Measurements from ENCODE around the gene SBK2.

Gene SBK2

GRCh38 chr19:55484593-55485438, 52.1 kb downstream of the SBK2 start, which contains the start of gene NAT14:
TSS of gene NAT14 (plus strand) at chr19:55485188. CDS start at chr19:55485709, 521 bp downstream.
- peak; percentile 26 to 51 (median 34) for DNase-seq

GRCh38 chr19:55483706-55484592, 53.0 kb downstream of the SBK2 start:
- no peak for DNase-seq

GRCh38 chr19:55482967-55483705, 53.8 kb downstream of the SBK2 start:
- no peak for DNase-seq

- no peak for DNase-seq
Observed at GRCh38 chr19:55482156-55482961, 54.6 kb downstream of the SBK2 start.

- no peak for DNase-seq
Observed at GRCh38 chr19:55481794-55482155, 55.2 kb downstream of the SBK2 start.

GRCh38 chr19:55481148-55481793, 55.7 kb downstream of the SBK2 start:
- DNase-seq: no peak

- DNase-seq: no peak
Observed at GRCh38 chr19:55479451-55480230, 57.3 kb downstream of the SBK2 start.

- DNase-seq: no peak
Observed at GRCh38 chr19:55479045-55479444, 57.9 kb downstream of the SBK2 start.

Data from activated CD4-positive, CD25-positive, alpha-beta regulatory T cell (primary cell).